Tibial nerve (tissue), 4 donors: ENCODE results near the gene TAX1BP1.

Experiments
- EP300 ChIP-seq, 2 donors: sonication (generic); formaldehyde crosslinking; IDR thresholded peaks; one replicate each; pipeline ENCODE4 v1.6.1; 2017; ENCODE audit warnings: antibody characterized with exemption in 2 of 2, mild to moderate bottlenecking in 1 of 2
- POLR2A ChIP-seq, 2 donors: fragments of 450-650 bp; IDR thresholded peaks; one replicate each; pipeline ENCODE4 v1.6.1; 2017; ENCODE audit warnings: antibody characterized with exemption in 2 of 2, mild to moderate bottlenecking in 2 of 2, moderate library complexity in 2 of 2
- TF ChIP-seq, protein P1 (sequence below), 5 experiments: fragments of 200-600 bp in 3 of 5; fragments of 450-650 bp in 2 of 5; sonication (generic) in 3 of 5; IDR thresholded peaks; one replicate each; pipeline ENCODE4 v1.5.1; 2016 to 2019; ENCODE audit warnings: antibody characterized with exemption in 5 of 5, mild to moderate bottlenecking in 3 of 5, moderate library complexity in 2 of 5

DNA sequence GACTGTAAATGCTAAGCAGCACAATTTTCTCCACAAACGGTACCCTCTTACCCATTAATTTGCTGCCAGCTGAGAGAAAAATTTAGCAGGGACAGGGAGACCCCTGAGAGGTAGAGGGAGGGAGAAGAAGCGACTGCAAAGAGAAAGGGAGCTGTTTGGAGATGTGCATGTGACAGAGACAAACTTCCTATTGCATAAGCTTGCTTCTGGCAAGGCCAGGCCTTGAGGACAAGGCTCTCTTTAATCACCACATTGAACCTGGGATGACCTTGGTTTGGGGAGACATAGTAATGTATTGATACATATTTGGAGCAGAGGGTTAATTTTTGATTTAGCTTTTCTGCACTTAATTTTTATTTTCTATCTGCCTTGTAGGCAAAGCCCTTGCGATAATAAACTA is 46.2 kb upstream of the TAX1BP1 start:
- peak in 1 of 2 donors; percentile 53 for TF ChIP-seq EP300 (IDR thresholded peaks at IDR 0.05)
- TF ChIP-seq, protein P1, sequence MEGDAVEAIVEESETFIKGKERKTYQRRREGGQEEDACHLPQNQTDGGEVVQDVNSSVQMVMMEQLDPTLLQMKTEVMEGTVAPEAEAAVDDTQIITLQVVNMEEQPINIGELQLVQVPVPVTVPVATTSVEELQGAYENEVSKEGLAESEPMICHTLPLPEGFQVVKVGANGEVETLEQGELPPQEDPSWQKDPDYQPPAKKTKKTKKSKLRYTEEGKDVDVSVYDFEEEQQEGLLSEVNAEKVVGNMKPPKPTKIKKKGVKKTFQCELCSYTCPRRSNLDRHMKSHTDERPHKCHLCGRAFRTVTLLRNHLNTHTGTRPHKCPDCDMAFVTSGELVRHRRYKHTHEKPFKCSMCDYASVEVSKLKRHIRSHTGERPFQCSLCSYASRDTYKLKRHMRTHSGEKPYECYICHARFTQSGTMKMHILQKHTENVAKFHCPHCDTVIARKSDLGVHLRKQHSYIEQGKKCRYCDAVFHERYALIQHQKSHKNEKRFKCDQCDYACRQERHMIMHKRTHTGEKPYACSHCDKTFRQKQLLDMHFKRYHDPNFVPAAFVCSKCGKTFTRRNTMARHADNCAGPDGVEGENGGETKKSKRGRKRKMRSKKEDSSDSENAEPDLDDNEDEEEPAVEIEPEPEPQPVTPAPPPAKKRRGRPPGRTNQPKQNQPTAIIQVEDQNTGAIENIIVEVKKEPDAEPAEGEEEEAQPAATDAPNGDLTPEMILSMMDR (IDR thresholded peaks at IDR 0.05) = no peak
- TF ChIP-seq POLR2A (IDR thresholded peaks at IDR 0.05) = no peak
